Skeletal muscle satellite cell (primary cell): ENCODE data around the gene ZNF518A.

Source experiments
- H3K27me3 ChIP-seq: 2 replicates; pipeline ENCODE4 v1.7.0; 2013; ENCODE audit warnings: low read length; ENCODE audit not compliant: control insufficient read depth, insufficient read depth
- H3K36me3 ChIP-seq: 2 replicates; pipeline ENCODE4 v1.7.0; 2013; ENCODE audit warnings: mild to moderate bottlenecking, control low read depth, low read length; ENCODE audit not compliant: insufficient read depth
- H3K4me1 ChIP-seq: 2 replicates; pipeline ENCODE4 v1.7.0; 2013; ENCODE audit warnings: low read length; ENCODE audit not compliant: control insufficient read depth, insufficient read depth
- H3K4me2 ChIP-seq: 2 replicates; pipeline ENCODE4 v1.7.0; 2013; ENCODE audit warnings: mild to moderate bottlenecking, low read length
- H3K4me3 ChIP-seq: 2 replicates; pipeline ENCODE4 v1.7.0; 2013; ENCODE audit warnings: low read length
- H3K9ac ChIP-seq: 2 replicates; pipeline ENCODE4 v1.7.0; 2013; ENCODE audit warnings: mild to moderate bottlenecking, low read depth, low read length, moderate library complexity
- H3K9me3 ChIP-seq: replicated peaks from 2 replicates; pipeline ENCODE4 v1.7.0; 2013; ENCODE audit warnings: mild to moderate bottlenecking, control low read depth, low read length

ZNF518A gene

DNA sequence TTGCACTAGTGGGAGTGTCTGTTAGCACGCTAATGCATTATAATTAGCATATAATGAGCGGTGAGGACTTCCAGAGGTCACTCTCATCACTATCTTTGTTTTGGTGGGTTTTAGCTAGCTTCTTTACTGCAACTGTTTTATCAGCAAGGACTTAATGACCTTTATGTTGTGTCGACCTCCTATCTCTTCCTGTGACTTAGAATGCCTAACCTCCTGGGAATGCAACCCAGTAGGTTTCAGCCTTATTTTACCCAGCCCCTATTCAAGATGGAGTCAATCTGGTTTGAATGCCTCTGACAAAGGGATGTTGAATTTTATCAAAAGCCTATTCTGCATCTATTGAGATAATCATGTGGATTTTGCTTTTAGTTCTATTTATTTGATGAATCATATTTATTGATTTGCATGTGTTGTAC is 22.5 kb upstream of the ZNF518A start:
- no peak overlapping the region for H3K9ac ChIP-seq
- no peak overlapping the region for H3K4me2 ChIP-seq
- no peaks in the 10 kb centered on the region for H3K4me1 ChIP-seq
- peaks cover 39% of the 10 kb centered on the region for H3K27me3 ChIP-seq
- H3K36me3 ChIP-seq: no peaks in the 10 kb centered on the region
- H3K4me3 ChIP-seq: no peak overlapping the region
- H3K9me3 ChIP-seq: no peaks in the 10 kb centered on the region

DNA sequence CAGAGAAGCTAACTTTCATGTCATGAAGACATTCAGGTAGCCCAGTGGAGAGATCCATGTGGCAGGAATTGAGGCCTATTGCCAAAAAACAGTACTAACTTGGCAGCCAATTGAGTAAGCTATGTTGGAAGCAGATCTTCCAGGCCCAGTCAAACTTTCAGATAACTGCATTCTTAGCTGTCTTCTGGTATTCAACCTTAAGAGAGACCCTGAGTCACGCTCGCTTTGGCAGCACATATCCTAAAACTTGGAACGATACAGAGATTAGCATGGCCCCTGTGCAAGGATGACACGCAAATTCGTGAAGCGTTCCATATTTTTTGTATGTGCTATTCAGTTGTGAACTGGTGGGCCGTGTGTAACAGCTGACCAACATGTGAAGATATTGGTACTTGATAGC is 17.6 kb upstream of the ZNF518A start:
- peaks cover 62% of the 10 kb centered on the region for H3K27me3 ChIP-seq
- no peaks in the 10 kb centered on the region for H3K9me3 ChIP-seq

DNA sequence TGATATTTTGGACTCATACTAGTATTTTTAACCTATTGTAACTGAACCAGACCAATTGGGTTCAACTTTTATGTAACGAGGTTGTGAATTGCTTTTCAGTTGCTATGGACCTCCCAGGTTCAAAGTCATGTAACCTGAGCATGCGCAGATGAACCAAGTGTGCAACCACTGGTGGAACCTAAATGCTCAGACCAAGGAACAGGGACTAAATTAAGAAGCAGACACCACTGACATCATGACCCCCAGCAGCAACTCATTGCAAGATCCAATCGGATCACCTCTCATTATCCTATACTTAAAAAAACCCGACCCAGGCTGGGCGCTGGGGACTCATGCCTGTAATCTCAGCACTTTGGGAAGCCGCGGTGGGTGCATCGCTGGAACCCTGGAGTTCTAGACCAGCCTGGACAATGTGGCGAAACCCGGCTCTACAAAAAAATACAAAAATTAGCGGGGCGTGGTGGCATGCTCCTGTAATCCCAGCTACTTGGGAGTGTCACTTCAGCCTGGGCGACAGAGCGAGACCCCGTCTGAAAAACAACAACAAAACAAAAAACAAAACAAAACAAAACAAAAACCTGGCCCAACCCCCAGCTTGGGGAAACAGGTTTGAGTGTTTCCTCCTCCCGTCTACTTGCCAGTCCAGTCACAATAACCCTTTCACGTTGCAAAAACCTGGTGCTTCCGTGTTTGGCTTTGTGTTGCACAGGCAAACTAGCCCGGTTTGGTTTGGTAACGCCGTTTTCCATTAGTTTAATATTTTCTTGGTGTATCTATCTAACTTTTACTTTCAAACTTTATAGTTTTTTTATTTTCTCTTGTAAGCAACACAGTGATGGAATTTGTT is 11.3 kb upstream of the ZNF518A start:
- Histone ChIP-seq H3K4me1 (no peaks in the 10 kb centered on the region), H3K9ac (no peak overlapping the region), H3K36me3 (no peaks in the 10 kb centered on the region), H3K9me3 (no peaks in the 10 kb centered on the region), H3K27me3 (peaks cover 27% of the 10 kb centered on the region), H3K4me2 (no peak overlapping the region), H3K4me3 (no peak overlapping the region)

More for the DNA sequence above, 17.6 kb upstream of the ZNF518A start:
- Histone ChIP-seq H3K4me2 (no peak overlapping the region), H3K36me3 (no peaks in the 10 kb centered on the region), H3K4me3 (no peak overlapping the region), H3K9ac (no peak overlapping the region), H3K4me1 (no peaks in the 10 kb centered on the region)

DNA sequence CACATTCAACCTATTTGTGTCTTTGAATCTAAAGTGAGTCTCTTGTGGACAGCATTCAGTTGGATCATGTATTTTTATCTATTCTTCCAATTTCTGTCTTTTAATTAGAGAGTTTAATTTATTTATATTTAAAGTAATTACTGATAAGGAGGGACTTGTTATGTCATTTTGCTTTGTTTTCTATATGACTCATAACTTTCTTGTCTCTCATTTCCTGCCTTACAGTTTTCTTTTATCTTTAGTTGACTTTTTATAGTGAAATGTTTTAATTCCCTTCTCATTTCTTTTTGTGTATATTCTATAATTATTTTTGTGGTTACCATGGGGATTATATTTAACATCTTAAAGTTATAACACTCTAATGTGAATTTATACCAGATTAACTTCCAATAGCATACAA is 7.3 kb upstream of the ZNF518A start:
- Histone ChIP-seq H3K4me1 (peaks cover 8% of the 10 kb centered on the region), H3K27me3 (peaks cover 5% of the 10 kb centered on the region), H3K36me3 (no peaks in the 10 kb centered on the region), H3K9me3 (no peaks in the 10 kb centered on the region), H3K4me3 (no peak overlapping the region), H3K9ac (no peak overlapping the region), H3K4me2 (no peak overlapping the region)

DNA sequence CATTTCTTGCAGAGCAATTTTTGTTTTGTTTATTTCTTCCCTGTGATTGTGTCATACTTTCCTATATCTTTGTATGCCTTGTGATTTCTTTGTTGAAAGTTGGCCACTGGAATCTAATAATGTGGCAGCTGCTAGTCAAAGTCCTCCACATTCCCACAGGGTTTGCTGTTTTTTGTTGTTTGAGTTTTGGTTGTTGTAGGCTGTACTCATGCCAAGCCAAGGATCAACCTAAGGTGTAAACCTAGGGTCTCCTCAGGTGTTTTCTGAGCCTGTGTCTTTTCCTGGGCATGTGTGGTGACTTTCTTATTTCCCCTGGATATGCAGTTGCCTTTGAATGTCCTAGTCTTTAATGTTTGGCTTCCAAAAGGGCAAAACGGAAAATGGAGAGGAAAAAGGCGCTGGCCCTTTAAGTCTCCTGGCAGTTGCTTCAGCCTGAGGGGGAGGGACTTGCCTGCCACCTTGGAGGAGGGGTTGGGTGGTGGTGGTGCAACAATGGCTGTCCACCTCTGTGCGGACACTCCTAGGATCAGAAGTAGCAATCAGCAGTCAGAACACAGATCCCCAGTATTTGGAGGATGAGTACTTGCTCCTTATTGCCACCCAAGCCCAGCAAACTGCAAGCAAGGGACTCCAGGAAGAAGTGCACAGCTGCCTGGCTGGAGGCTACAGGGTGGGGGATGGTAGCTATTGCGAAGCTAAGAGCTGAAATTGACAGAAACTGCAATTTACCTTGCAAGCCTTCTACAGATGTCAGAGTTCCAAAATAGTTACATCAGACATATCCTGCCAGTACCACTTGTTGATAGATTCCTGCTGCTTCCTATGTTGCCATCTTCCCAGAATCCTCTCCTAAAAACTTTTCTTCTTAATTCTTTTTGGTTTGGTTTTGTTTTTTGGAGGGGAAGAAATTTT is 5.6 kb upstream of the ZNF518A start:
- Histone ChIP-seq H3K27me3 (peaks cover 5% of the 10 kb centered on the region), H3K4me2 (peak overlapping the region; percentile 34), H3K4me3 (peak overlapping the region; percentile 37), H3K9ac (no peak overlapping the region), H3K4me1 (peaks cover 11% of the 10 kb centered on the region), H3K36me3 (no peaks in the 10 kb centered on the region), H3K9me3 (no peaks in the 10 kb centered on the region)

DNA sequence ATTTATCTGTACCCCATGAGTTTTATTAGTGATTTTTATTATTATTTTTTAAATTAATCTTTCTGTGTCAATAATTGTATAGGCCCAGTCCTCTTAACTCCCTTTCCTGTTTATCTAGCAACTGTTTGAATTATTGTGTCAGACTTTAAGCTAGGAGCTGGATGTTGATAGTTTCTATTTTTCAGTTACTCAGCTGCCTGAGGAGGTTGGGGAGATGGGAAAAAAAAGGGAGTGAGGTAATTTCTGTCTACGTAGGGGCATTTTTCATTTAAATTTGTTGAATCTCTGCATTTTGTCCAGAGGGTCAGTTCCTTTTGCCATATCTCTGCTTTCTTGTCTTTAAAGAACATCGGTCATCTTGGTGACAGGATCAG is 5.0 kb upstream of the ZNF518A start:
- peaks cover 2% of the 10 kb centered on the region for H3K27me3 ChIP-seq
- no peaks in the 10 kb centered on the region for H3K9me3 ChIP-seq
- no peak overlapping the region for H3K4me3 ChIP-seq
- H3K4me2 ChIP-seq: no peak overlapping the region
- no peaks in the 10 kb centered on the region for H3K36me3 ChIP-seq
- H3K9ac ChIP-seq: no peak overlapping the region
- H3K4me1 ChIP-seq: peaks cover 13% of the 10 kb centered on the region

DNA sequence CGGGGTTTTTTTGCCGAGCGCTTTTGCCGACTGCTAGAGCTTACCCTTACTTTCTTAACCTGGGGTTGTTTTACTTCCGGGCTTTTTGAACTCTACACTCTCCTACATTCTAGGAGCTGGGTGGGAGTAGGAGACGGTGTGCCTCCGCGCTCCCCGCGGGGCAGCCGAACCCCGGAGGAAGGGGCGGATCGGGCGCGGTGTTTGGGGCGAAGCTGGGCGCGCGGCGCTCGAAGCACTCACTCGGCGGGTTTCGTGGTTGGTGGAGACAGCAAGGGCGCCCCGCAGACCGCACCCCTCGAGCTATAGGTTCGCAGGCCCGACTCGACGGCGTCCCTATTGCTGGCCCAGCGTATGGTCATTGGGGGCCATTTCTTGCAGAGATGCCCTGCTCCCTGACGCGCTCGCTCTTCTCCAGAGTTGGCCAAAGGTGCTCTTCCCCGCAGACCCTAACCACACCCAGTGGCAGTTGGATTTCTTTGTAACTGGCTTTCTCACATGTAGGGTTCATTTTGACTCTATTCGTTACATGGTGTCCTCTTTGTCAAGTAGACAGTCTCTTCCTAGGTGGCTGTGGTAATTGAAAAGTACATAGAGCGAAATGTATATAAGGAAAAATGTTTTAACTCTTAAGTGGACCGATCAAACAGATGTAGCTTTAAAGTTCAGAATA is 364 bp downstream of the ZNF518A start:
- Histone ChIP-seq H3K36me3 (peaks cover 15% of the 10 kb centered on the region), H3K27me3 (no peaks in the 10 kb centered on the region), H3K4me3 (peak overlapping the region; percentile 87), H3K9me3 (no peaks in the 10 kb centered on the region), H3K9ac (peak overlapping the region; percentile 93), H3K4me2 (peak overlapping the region; percentile 90), H3K4me1 (peaks cover 21% of the 10 kb centered on the region)

DNA sequence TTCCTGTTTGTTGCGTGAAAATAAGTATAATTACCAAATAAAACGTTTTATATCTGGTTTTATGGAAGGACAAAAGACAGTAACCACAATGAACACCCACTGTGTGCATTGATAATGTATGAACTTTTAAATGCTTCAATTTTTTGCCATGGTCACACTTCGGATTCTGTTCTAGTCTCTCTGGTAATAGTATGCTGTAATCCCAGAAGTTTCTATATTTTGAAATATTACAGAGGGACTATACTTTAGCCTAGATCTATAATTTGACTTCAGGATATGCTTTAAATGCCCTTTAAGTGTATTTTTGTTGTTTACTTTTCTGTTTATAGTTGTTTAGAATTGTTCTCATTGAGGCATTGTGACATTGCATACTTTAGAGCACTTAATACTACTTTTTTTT is 1.5 kb downstream of the ZNF518A start:
- Histone ChIP-seq H3K27me3 (no peaks in the 10 kb centered on the region), H3K9ac (no peak overlapping the region), H3K4me2 (peak overlapping the region; percentile 90), H3K36me3 (peaks cover 15% of the 10 kb centered on the region), H3K9me3 (no peaks in the 10 kb centered on the region), H3K4me1 (peaks cover 21% of the 10 kb centered on the region), H3K4me3 (no peak overlapping the region)

DNA sequence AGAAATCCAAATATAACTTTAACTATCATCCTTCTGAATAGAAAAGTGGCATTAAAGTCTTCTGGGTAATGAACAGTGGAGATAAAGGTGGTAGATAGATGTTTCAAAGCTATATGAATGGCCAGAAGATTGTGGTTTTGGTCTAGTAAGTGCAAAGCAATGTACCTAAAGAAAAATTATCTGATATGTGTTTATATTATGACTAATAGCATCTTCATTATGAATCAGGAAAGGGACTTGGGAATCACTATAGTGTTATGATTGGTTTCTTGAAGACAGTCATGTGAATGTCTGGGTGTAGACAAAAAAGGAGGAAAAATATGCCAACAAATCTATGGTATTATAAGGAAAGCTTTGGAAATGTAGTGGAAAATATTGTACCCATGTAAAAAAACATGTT is 3.0 kb downstream of the ZNF518A start:
- Histone ChIP-seq H3K4me3 (no peak overlapping the region), H3K36me3 (peaks cover 23% of the 10 kb centered on the region), H3K9ac (no peak overlapping the region), H3K27me3 (no peaks in the 10 kb centered on the region), H3K9me3 (no peaks in the 10 kb centered on the region), H3K4me1 (peaks cover 21% of the 10 kb centered on the region), H3K4me2 (peak overlapping the region; percentile 7)

DNA sequence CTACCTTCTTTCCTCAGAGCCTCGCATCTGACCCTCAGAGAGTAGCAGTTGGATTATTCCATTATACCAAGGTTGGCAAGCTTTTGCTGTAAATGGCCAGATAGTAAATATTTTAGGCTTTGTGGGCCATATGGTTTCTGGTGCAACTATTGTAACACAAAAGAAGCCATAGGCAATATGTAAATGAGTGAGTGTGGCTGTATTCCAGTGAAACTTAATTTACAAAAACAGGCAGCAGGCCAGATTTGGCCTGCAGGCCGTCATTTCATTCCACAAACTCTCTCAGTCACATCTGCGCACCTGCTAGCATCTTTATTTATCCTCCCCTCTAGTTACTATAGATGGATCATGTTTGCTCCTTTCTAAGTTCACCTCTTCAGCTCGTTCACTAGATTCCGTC is 6.7 kb downstream of the ZNF518A start:
- H3K27me3 ChIP-seq: no peaks in the 10 kb centered on the region
- H3K36me3 ChIP-seq: peaks cover 28% of the 10 kb centered on the region
- H3K9ac ChIP-seq: no peak overlapping the region

DNA sequence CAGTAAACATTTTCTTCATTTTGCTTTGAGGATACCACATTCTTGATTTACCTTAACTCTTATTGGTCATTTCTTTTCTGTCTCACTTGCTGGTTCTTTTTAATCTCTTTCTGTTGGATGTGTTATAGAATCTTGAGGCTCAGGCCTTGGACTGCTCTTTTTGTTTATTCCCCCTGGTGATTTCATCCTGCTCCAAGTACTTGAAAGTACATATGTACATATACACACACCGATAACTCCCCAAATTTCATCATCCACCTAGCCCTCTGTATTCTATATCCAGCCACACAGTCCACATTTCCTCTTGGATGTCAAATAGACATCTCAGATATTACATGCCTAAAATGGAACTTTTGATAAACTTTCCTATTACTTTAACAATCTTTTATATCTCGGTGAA is 7.5 kb downstream of the ZNF518A start:
- Histone ChIP-seq H3K27me3 (no peaks in the 10 kb centered on the region), H3K9me3 (no peaks in the 10 kb centered on the region), H3K4me1 (peaks cover 19% of the 10 kb centered on the region), H3K4me2 (no peak overlapping the region), H3K36me3 (peaks cover 28% of the 10 kb centered on the region), H3K4me3 (no peak overlapping the region), H3K9ac (no peak overlapping the region)

More for the DNA sequence above, 6.7 kb downstream of the ZNF518A start:
- Histone ChIP-seq H3K4me3 (no peak overlapping the region), H3K4me2 (no peak overlapping the region), H3K4me1 (peaks cover 15% of the 10 kb centered on the region), H3K9me3 (no peaks in the 10 kb centered on the region)
